Liver (tissue), 9 donors: ENCODE results near the gene ST7L. TPM values are rescaled to one million over a fixed set of nuclear protein-coding genes. Genes with fewer than 3 reads are reported as not detected.

Source experiments
- DNase-seq: peaks from one replicate; pipeline ENCODE4 v3.0.0-alpha.2; 2017; ENCODE audit warnings: low spot score
- H3K27ac ChIP-seq, 2 donors: one replicate each; pipeline ENCODE4 v1.7.0; 2013; ENCODE audit warnings: inconsistent platforms in 2 of 2, low read length in 2 of 2, control low read depth in 1 of 2, low read depth in 1 of 2, mild to moderate bottlenecking in 1 of 2
- H3K27me3 ChIP-seq, 4 donors: one replicate each; pipeline versions ENCODE4 v1.6.1 to v1.7.0; 2013; ENCODE audit warnings: low read length in 3 of 4, inconsistent platforms in 1 of 4, mild to moderate bottlenecking in 1 of 4, moderate library complexity in 1 of 4; ENCODE audit not compliant: control insufficient read depth in 4 of 4, insufficient read depth in 4 of 4
- H3K36me3 ChIP-seq, 4 donors: one replicate each; pipeline versions ENCODE4 v1.6.1 to v1.7.0; 2013; ENCODE audit warnings: low read length in 3 of 4, mild to moderate bottlenecking in 3 of 4, low read depth in 1 of 4, moderate library complexity in 1 of 4; ENCODE audit not compliant: control insufficient read depth in 4 of 4, insufficient read depth in 3 of 4
- H3K4me1 ChIP-seq, 4 donors: one replicate each; pipeline versions ENCODE4 v1.6.1 to v1.7.0; 2013; ENCODE audit warnings: low read length in 3 of 4, mild to moderate bottlenecking in 3 of 4, moderate library complexity in 1 of 4; ENCODE audit not compliant: control insufficient read depth in 4 of 4, insufficient read depth in 4 of 4
- H3K4me3 ChIP-seq, 3 donors: one replicate each; pipeline versions ENCODE4 v1.6.1 to v1.7.0; 2013; ENCODE audit warnings: low read length in 3 of 3, control low read depth in 1 of 3, low read depth in 1 of 3, mild to moderate bottlenecking in 1 of 3
- H3K9ac ChIP-seq, 2 donors: one replicate each; pipeline ENCODE4 v1.7.0; 2013; ENCODE audit warnings: low read length in 2 of 2, mild to moderate bottlenecking in 2 of 2, moderate library complexity in 2 of 2, control low read depth in 1 of 2, low read depth in 1 of 2
- H3K9me3 ChIP-seq, 4 donors: one replicate each; pipeline versions ENCODE4 v1.6.1 to v1.7.0; 2013; ENCODE audit warnings: low read length in 3 of 4; ENCODE audit not compliant: control insufficient read depth in 4 of 4
- EGR1 ChIP-seq, 2 donors: IDR thresholded peaks; 2 replicates each; pipeline ENCODE4 v1.6.1; 2016 to 2018; ENCODE audit warnings: antibody characterized with exemption in 2 of 2, low read depth in 2 of 2
- FOXA1 ChIP-seq: IDR thresholded peaks from 2 replicates; pipeline ENCODE4 v1.6.1; 2016; ENCODE audit warnings: antibody characterized with exemption
- FOXA2 ChIP-seq: IDR thresholded peaks from 2 replicates; pipeline ENCODE4 v1.6.1; 2016; ENCODE audit warnings: antibody characterized with exemption
- GABPA ChIP-seq, 2 donors: IDR thresholded peaks in 1 of 2; conservative IDR thresholded peaks in 1 of 2; 2 replicates each; pipeline ENCODE4 v1.6.1; 2016; ENCODE audit warnings: antibody characterized with exemption in 2 of 2, mild to moderate bottlenecking in 1 of 2, moderate library complexity in 1 of 2
- HNF4A ChIP-seq, 2 donors: conservative IDR thresholded peaks; 2 replicates each; pipeline ENCODE4 v1.6.1; 2016; ENCODE audit warnings: antibody characterized with exemption in 2 of 2, mild to moderate bottlenecking in 2 of 2
- HNF4G ChIP-seq: IDR thresholded peaks from 2 replicates; pipeline ENCODE4 v1.6.1; 2016; ENCODE audit warnings: antibody characterized with exemption
- JUND ChIP-seq, 2 donors: IDR thresholded peaks; 2 replicates each; pipeline ENCODE4 v1.6.1; 2016; ENCODE audit warnings: antibody characterized with exemption in 2 of 2
- NR2F2 ChIP-seq: IDR thresholded peaks from 2 replicates; pipeline ENCODE4 v1.6.1; 2016; ENCODE audit warnings: antibody characterized with exemption
- RAD21 ChIP-seq, 2 donors: IDR thresholded peaks; 2 replicates each; pipeline ENCODE4 v1.6.1; 2016; ENCODE audit warnings: antibody characterized with exemption in 2 of 2, mild to moderate bottlenecking in 2 of 2
- RXRA ChIP-seq, 2 donors: IDR thresholded peaks; 2 replicates each; pipeline ENCODE4 v1.6.1; 2017 to 2018; ENCODE audit warnings: antibody characterized with exemption in 2 of 2, mild to moderate bottlenecking in 1 of 2
- SP1 ChIP-seq: IDR thresholded peaks from 2 replicates; pipeline ENCODE4 v1.6.1; 2018; ENCODE audit warnings: antibody characterized with exemption, mild to moderate bottlenecking
- TAF1 ChIP-seq: conservative IDR thresholded peaks from 2 replicates; pipeline ENCODE4 v1.6.1; 2016; ENCODE audit warnings: antibody characterized with exemption, mild to moderate bottlenecking
- YY1 ChIP-seq: IDR thresholded peaks from 2 replicates; pipeline ENCODE4 v1.6.1; 2016; ENCODE audit warnings: antibody characterized with exemption, mild to moderate bottlenecking
- WGBS: extraction: QIAGEN DNeasy Blood & Tissue Kit; methylation state at CpG from one replicate; pipeline ENCODE4 v1.1.7; 2013; 5-methylcytosine and 5-hydroxymethylcytosine counted together
- polyA plus RNA-seq, 2 donors: library from polyadenylated mRNA; stranded (reverse) in 1 of 2; unstranded in 1 of 2; fragments of 200-250 nt in 1 of 2; fragments of >200 nt in 1 of 2; fragmentation: Nextera tagmentation in 1 of 2; extraction: Ambion mirVana in 1 of 2; gene quantifications; one replicate each; pipeline versions ENCODE4 v1.2.1 to v1.2.3, GENCODE V29; 2013 to 2015
- total RNA-seq, 2 donors: library from RNA; depleted of rRNA; stranded (reverse); fragments of >200 nt; gene quantifications; one replicate each; pipeline ENCODE4 v1.2.3, GENCODE V29; 2014
- TF ChIP-seq, protein P1 (sequence below): IDR thresholded peaks from 2 replicates; pipeline ENCODE4 v1.6.1; 2016; ENCODE audit warnings: antibody characterized with exemption
- TF ChIP-seq, protein P2 (sequence below): IDR thresholded peaks from 2 replicates; pipeline ENCODE4 v1.6.1; 2016; ENCODE audit warnings: antibody characterized with exemption, mild to moderate bottlenecking
- TF ChIP-seq, protein P3 (sequence below): IDR thresholded peaks from 2 replicates; pipeline ENCODE4 v1.6.1; 2016; ENCODE audit warnings: antibody characterized with exemption
- TF ChIP-seq, protein P4 (sequence below): fragments of 150-350 bp; IDR thresholded peaks from 2 replicates; pipeline ENCODE4 v1.5.1; 2017; ENCODE audit warnings: improper control_type of control experiment, low read depth, low read length; ENCODE audit not compliant: missing input control
- TF ChIP-seq, protein P5 (sequence below): IDR thresholded peaks from 2 replicates; pipeline ENCODE4 v1.6.1; 2016; ENCODE audit warnings: antibody characterized with exemption
- donor health status: healthy.
- donor health status: healthy.
- donor health status: healthy.
- donor health status: healthy.
- donor health status: healthy.

The ST7L gene
- total and polyA plus RNA-seq, 4 donors = 4.9 to 13.6 (median 9.5) TPM

DNA sequence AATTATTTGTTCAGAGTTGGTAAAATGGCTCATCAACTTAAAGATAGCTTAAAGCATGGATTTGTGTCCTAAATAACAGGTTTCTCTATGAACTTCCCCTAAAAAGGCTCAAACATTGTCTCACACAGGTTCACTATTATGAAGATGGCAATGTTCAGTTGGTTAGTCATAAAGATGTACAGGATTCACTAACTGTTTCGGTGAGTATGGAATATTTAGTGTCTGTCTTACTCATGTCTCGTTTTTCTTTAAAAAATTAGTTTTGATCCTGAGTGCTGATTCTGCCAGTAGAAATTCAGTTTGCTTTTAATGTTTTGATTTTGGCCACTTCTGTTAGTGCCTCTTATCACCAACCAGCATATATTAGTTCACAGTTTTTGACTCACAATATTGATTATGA is 48.0 kb upstream of the ST7L start (continued):
- no peak for TF ChIP-seq FOXA1

DNA sequence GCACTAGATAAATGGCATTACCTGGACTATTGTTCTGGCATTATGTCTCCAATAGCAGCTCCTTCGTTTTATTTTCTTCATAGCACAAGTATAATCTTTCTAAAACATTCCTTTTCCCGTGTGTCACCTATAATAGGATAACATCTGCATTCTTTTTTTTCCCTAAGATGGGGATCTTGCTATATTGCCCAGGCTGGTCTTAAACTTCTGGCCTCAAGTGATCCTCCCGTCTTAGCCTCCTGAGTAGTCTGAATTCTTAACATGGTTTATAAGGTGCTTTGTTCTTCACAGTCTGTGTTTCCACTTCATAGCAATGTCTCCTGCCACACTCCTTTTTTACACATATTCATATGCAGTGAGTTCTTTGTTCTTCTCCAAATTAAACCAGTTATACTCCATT is 46.9 kb upstream of the ST7L start:
- Histone ChIP-seq H3K27ac (no peak overlapping the region), H3K27me3 (no peaks in the 10 kb centered on the region), H3K9me3 (no peaks in the 10 kb centered on the region), H3K4me3 (no peak overlapping the region), H3K9ac (no peak overlapping the region), H3K4me1 (no peaks in the 10 kb centered on the region), H3K36me3 (peaks cover 9 to 45% (median 40%) of the 10 kb centered on the region in 4 donors)
- DNase-seq = no peak
- 96% methylated on average over 3 of the region's 3 CpGs for WGBS
- no peak for TF ChIP-seq TAF1

DNA sequence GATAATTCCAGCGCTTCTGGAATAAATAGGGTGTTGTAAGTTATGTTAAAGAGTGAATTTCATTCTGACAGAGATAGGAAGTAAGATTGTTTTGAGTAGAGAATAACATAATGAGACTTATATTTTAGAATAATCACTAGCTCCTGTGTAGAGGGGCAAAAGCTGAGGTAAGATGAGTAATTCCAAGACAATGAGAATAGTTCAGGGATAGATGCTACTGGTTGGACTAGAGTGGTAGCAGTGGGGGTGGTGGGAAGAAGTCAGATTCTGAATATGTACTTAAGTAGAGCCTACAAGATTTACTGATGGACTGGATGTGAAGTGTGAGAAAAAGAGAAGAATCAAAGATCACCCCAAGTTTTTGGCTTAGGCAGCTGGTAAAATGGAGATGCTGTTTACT is 32.3 kb upstream of the ST7L start:
- Histone ChIP-seq H3K27me3 (no peaks in the 10 kb centered on the region), H3K36me3 (peaks cover 6 to 35% (median 29%) of the 10 kb centered on the region in 4 donors), H3K4me3 (no peak overlapping the region), H3K9ac (no peak overlapping the region), H3K4me1 (no peaks in the 10 kb centered on the region), H3K27ac (no peak overlapping the region), H3K9me3 (no peaks in the 10 kb centered on the region)
- no peak for DNase-seq
- TF ChIP-seq YY1 = no peak
- TF ChIP-seq, protein P1, sequence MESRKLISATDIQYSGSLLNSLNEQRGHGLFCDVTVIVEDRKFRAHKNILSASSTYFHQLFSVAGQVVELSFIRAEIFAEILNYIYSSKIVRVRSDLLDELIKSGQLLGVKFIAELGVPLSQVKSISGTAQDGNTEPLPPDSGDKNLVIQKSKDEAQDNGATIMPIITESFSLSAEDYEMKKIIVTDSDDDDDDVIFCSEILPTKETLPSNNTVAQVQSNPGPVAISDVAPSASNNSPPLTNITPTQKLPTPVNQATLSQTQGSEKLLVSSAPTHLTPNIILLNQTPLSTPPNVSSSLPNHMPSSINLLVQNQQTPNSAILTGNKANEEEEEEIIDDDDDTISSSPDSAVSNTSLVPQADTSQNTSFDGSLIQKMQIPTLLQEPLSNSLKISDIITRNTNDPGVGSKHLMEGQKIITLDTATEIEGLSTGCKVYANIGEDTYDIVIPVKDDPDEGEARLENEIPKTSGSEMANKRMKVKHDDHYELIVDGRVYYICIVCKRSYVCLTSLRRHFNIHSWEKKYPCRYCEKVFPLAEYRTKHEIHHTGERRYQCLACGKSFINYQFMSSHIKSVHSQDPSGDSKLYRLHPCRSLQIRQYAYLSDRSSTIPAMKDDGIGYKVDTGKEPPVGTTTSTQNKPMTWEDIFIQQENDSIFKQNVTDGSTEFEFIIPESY = no peak
- no peak for TF ChIP-seq GABPA (IDR thresholded peaks at IDR 0.05 in 1 of 2, conservative IDR thresholded peaks at IDR 0.05 in 1 of 2)
- no peak for TF ChIP-seq RAD21 (IDR thresholded peaks at IDR 0.05)
- TF ChIP-seq FOXA2 = no peak
- TF ChIP-seq, protein P2, sequence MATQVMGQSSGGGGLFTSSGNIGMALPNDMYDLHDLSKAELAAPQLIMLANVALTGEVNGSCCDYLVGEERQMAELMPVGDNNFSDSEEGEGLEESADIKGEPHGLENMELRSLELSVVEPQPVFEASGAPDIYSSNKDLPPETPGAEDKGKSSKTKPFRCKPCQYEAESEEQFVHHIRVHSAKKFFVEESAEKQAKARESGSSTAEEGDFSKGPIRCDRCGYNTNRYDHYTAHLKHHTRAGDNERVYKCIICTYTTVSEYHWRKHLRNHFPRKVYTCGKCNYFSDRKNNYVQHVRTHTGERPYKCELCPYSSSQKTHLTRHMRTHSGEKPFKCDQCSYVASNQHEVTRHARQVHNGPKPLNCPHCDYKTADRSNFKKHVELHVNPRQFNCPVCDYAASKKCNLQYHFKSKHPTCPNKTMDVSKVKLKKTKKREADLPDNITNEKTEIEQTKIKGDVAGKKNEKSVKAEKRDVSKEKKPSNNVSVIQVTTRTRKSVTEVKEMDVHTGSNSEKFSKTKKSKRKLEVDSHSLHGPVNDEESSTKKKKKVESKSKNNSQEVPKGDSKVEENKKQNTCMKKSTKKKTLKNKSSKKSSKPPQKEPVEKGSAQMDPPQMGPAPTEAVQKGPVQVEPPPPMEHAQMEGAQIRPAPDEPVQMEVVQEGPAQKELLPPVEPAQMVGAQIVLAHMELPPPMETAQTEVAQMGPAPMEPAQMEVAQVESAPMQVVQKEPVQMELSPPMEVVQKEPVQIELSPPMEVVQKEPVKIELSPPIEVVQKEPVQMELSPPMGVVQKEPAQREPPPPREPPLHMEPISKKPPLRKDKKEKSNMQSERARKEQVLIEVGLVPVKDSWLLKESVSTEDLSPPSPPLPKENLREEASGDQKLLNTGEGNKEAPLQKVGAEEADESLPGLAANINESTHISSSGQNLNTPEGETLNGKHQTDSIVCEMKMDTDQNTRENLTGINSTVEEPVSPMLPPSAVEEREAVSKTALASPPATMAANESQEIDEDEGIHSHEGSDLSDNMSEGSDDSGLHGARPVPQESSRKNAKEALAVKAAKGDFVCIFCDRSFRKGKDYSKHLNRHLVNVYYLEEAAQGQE = no peak
- TF ChIP-seq EGR1 (IDR thresholded peaks at IDR 0.05; ENCODE audit: low read depth in 2 of 2) = no peak
- TF ChIP-seq SP1 = no peak
- TF ChIP-seq, protein P3, sequence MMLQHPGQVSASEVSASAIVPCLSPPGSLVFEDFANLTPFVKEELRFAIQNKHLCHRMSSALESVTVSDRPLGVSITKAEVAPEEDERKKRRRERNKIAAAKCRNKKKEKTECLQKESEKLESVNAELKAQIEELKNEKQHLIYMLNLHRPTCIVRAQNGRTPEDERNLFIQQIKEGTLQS = no peak
- TF ChIP-seq TAF1 = no peak
- TF ChIP-seq JUND (IDR thresholded peaks at IDR 0.05) = no peak
- TF ChIP-seq HNF4G = no peak
- TF ChIP-seq NR2F2 = no peak
- TF ChIP-seq FOXA1 = no peak
- no peak for TF ChIP-seq RXRA (IDR thresholded peaks at IDR 0.05)
- no peak for TF ChIP-seq HNF4A (conservative IDR thresholded peaks at IDR 0.05)
- TF ChIP-seq, protein P4, sequence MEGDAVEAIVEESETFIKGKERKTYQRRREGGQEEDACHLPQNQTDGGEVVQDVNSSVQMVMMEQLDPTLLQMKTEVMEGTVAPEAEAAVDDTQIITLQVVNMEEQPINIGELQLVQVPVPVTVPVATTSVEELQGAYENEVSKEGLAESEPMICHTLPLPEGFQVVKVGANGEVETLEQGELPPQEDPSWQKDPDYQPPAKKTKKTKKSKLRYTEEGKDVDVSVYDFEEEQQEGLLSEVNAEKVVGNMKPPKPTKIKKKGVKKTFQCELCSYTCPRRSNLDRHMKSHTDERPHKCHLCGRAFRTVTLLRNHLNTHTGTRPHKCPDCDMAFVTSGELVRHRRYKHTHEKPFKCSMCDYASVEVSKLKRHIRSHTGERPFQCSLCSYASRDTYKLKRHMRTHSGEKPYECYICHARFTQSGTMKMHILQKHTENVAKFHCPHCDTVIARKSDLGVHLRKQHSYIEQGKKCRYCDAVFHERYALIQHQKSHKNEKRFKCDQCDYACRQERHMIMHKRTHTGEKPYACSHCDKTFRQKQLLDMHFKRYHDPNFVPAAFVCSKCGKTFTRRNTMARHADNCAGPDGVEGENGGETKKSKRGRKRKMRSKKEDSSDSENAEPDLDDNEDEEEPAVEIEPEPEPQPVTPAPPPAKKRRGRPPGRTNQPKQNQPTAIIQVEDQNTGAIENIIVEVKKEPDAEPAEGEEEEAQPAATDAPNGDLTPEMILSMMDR = no peak
- TF ChIP-seq, protein P5, sequence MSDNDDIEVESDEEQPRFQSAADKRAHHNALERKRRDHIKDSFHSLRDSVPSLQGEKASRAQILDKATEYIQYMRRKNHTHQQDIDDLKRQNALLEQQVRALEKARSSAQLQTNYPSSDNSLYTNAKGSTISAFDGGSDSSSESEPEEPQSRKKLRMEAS = no peak
- 97% methylated on average over 1 of the region's 1 CpG for WGBS
